Activated CD8-positive, alpha-beta memory T cell treated with anti-CD3 and anti-CD28 coated beads for 4 hours (primary cell): Measurements from ENCODE around the gene ANXA4.
"Not testable (repeated sequence)": the region's sequence is repeated elsewhere in the genome, so short reads cannot be mapped to it uniquely, and the experiment has no call there.

Experiments used
- DNase-seq, 2 donors: peaks; one replicate each; pipeline ENCODE4 v3.0.0-alpha.2; 2020; ENCODE audit warnings: low read depth in 2 of 2

ANXA4 gene

GRCh38 chr2:69720404-69720803, 21.5 kb upstream of the ANXA4 start:
- DNase-seq: no peak

- no peak for DNase-seq
Measured at GRCh38 chr2:69721022-69721421, 20.9 kb upstream of the ANXA4 start.

- no peak for DNase-seq
Measured at GRCh38 chr2:69723791-69724190, 18.1 kb upstream of the ANXA4 start.

GRCh38 chr2:69724540-69725159, 17.3 kb upstream of the ANXA4 start:
- peak; percentile 73 to 77 for DNase-seq

GRCh38 chr2:69725706-69726360, 16.1 kb upstream of the ANXA4 start:
- DNase-seq: no peak

GRCh38 chr2:69729266-69729665, 12.7 kb upstream of the ANXA4 start:
- no peak for DNase-seq

GRCh38 chr2:69729781-69730180, 12.2 kb upstream of the ANXA4 start:
- no peak for DNase-seq

- DNase-seq: no peak
Measured at GRCh38 chr2:69731147-69731970, 10.6 kb upstream of the ANXA4 start.

GRCh38 chr2:69733342-69734034, 8.4 kb upstream of the ANXA4 start:
- DNase-seq: no peak

GRCh38 chr2:69734035-69734611, 7.8 kb upstream of the ANXA4 start:
- DNase-seq: no peak

GRCh38 chr2:69734854-69735544, 6.9 kb upstream of the ANXA4 start:
- no peak for DNase-seq

- no peak for DNase-seq
Measured at GRCh38 chr2:69735686-69736085, 6.2 kb upstream of the ANXA4 start.

- DNase-seq: not testable (repeated sequence)
Measured at GRCh38 chr2:69738149-69738548, 3.8 kb upstream of the ANXA4 start.

- no peak for DNase-seq
Measured at GRCh38 chr2:69740502-69740951, 1.4 kb upstream of the ANXA4 start.

GRCh38 chr2:69741229-69741574, 732 bp upstream of the ANXA4 start:
- no peak for DNase-seq

- no peak for DNase-seq
Measured at GRCh38 chr2:69742322-69742952, 503 bp downstream of the ANXA4 start.

GRCh38 chr2:69743847-69744264, 1.9 kb downstream of the ANXA4 start:
- DNase-seq: no peak

- no peak for DNase-seq
Measured at GRCh38 chr2:69744456-69744855, 2.5 kb downstream of the ANXA4 start.

- DNase-seq: no peak
Measured at GRCh38 chr2:69745035-69745434, 3.1 kb downstream of the ANXA4 start.

GRCh38 chr2:69750246-69750645, 8.3 kb downstream of the ANXA4 start:
- no peak for DNase-seq
